HG02610 (cell line): ENCODE results near the gene TTF2.

ENCODE experiments used
- ATAC-seq: cut with Tn5 transposase; IDR thresholded peaks from one replicate; pipeline ENCODE4 v1.9.1; 2021; ENCODE audit warnings: mild to moderate bottlenecking, moderate library complexity; ENCODE audit not compliant: unreplicated experiment

TTF2 gene

DNA sequence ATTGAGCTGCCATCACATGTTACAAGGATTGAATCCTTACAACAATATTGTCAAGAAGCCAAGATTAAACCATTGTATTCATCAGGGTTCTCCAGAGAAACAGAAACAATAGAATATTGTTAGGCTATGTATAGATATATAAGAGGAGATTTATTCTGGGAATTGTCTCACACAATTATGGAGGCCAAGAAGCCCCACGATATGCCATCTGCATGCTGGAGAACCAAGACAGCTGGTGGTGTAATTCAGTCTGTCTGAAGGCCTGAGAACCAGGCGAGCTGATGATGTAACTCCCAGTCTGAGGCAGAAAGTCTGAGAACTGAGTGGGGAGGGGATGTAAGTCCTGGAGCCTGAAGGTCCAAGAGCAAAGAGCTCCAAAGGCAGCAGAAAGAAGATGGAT, 14.5 kb upstream of the TTF2 start:
- ATAC-seq, result no peak

DNA sequence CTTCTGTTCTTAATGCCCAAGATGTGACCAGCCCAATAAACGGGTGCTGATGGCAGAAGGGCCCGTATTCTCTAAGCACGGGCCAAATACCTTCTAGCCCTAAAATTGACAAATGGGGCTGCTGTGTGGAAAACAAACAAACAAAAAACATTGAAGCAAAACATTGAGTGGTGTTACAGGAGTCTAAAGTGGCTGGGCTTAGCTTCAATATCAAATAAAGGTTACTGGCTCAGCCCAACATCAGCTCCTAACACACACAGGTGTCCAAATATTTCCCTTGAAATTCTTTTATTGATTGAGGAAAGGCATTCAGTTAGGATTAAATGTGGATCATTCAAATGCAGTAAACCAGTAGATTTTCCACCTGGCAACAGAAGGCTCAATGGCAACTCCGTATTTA, 13.3 kb upstream of the TTF2 start:
- ATAC-seq, result no peak

DNA sequence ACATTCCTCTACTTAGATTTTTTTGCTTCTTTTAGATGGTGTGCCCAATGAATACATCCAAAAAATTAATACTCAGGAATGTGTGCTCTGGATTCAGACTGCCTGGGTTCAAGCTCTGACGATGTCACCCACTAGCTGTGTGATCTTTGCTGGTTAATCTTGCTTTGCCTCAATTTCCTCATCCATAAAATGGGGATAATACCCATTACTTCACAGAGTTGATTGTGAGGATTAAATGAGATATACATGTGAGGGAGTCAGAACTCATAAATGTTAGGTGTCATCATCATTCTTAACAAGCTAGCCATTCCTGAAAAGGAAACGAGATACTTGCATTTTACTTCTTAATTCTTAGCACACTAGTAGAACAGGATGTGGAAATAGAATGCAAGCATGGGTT, 12.9 kb upstream of the TTF2 start:
- ATAC-seq, result no peak

DNA sequence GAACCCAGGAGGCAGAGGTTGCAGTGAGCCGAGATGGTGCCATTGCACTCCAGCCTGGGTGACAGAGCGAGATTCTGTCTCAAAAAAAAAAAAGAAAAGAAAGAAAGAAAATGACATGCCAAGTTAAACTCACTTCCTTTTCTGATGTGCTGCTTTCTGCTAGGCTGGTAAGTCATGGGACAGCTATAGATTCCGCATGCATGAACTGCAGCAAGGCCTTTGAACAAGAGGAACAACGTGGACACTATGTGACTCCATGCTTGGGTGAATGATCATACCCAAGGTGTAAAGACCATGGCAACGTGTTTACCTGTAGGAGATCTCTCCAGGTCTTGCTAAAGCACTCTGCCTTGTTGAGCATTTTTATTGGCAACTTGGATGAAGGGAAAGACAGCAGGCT, 10.3 kb upstream of the TTF2 start:
- ATAC-seq, result no peak

DNA sequence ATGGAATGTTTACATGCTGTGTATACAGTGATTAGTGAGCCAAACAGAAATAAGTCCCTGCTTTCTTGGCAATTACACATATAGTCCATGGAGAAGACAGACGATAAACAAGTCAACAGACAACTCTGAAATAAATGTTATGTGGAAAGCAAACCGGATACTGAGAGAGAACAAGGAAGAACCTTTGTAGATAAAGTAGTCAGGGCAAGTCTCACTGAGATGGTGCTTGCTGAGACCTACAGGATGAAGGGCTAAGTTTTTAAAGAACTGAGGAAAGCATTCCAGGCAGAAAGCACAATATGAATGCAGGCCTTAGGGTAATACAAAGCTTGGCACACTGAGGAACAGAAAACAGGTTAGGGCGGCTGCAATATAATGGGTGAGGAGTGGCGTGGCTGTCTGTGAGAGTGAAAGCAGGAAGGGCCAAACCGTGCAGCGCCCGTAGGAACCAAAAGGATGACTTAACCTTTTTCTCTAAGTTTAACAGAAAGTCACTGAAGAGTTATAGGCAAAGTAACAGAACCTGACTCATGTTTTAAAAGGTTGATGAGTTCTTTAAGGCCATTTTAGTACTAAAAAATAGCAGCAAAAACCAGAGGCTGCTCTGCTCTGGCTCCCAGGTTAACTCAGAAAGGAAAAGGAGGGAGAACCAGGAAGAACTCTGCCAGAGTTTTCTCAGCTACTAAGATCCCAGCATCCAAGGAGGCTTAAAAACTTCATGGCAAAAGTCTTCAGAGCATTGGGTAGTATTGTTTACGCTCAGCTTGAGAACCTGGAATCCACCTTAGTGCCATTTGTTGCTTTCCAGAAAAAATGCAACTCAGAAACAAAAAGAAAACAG, 8.7 kb upstream of the TTF2 start:
- peak; percentile 83 for ATAC-seq

DNA sequence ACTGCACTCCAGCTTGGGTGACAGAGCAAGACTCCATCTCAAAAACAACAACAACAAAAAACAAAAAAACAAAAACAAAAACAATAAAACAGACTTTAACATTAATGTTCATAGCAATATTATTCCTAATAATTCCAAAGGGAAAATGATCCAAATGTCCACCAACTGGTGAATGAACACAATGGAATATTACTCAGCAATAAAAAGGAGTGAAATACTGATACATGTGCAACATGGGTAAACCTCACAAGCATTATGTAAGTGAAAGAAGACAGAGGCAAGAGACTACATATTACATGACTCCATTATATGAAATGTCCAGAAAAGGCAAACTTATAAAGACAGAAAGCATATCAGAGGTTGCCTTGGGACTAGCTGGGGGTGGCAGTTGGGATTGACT, 6.1 kb upstream of the TTF2 start:
- ATAC-seq, result no peak

DNA sequence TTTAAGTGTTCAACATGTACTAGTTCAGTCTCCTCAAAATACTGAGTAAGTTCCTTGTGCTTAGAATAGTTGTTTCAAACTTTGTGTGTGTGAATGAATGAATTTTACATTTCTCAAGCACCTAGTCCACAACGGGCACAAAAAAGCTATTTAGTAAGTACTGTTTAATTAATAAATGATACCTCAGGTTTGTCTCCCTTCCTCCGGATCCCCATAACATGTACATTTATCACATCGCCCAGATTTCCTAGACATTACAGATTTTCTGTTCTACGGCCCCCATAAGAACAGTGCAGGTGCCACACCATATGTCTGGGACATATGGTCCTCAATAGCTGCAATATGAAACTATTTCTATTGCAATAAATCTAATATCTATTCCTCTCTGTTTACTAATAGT, 1.3 kb upstream of the TTF2 start:
- no peak for ATAC-seq

DNA sequence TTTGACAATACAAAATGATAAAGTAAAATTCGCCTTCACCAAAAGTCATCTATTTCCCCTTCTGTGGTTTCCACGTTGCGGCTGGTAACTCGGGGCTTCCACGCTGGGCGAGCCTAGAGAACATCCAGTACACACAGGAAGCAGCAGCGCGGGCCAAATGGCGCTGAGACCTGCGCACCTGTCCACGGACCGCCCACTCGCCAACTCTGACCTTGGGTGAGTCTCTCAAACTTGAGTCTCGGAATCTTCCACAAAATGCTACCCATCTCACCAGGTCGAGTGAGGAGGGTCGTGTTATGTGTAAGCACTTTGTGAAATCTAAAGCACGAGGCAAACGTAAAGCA, 820 bp upstream of the TTF2 start:
- peak; percentile 20 for ATAC-seq

DNA sequence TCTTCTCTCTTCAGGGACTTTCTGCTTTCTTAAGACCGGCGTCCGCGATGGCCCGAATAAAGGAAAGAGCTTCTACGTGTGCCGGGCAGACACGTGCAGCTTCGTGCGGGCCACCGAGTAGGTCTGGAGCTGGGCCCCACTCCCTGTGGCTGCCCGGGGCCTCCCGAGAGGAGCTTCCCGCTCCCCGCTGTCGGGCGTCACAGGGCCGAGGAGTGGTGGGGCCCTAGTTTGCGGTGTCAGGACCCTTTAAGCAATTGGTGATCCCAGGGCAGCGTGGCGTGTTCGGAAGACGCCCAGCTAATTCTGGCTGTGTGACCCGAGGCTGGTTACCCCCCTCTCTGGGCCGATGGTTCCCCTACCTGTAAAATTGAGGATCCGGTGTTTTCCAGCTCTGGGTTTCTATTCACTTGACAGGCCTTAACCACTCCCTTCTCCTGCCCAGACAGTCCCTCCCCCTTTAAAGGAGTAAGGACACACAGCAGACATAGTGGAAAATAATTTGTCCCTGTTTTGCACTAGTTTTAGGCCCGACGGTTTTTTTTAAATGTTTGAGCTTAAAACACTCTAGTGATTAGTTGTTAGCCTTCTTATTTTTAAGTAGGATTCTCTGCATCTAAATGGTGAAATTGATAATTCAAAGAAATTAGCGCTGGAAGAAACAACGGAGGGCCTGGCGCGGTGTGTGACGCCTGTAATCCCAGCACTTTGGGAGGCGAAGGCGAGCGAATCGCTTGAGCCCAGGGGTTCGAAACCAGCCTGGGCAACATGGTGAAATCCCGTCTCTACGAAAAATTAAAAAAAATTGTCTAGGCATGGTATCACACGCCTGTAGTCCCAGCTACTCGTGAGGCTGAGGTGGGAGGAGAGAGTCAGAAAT, 553 bp downstream of the TTF2 start:
- ATAC-seq, result peak; percentile 8

DNA sequence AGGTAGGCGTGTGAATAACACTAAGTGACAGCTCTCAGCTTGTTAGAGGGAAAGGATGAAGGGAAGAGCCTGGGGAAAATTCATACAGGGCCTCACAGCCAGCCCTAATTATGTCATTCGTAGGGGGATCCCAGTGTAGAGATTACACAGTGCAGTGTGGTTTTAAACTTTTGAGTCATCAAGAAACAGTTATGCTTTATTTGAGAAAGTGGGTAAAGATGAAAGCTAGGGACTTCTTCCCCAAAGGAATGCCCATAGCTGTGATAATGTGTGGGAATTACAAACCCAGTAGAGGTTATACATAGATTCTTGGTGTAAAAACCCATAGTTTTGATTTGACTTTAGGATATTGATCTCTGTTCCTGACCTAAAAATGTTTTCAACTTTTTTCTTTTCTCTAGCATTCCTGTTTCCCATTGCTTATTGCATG, 1.9 kb downstream of the TTF2 start:
- peak; percentile 58 for ATAC-seq

DNA sequence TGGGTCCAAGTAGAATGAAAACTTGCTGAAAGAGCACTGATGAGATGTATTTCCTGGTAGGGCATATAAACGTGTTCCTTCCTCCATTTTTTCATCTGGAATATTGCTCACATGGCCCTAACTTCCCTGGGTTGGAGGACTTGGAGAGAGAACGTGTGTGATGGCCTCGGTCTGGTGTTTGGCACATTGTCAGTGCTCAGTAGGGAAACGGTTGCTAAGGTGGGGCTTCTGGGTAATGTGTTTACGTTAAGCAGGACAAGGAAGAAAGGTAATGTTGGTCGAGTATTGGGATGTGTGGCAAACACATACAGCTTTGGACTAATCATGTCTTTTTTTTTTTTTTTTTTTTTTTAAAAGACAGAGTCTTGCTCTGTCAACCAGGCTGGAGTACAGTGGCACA, 6.2 kb downstream of the TTF2 start:
- ATAC-seq, result no peak

DNA sequence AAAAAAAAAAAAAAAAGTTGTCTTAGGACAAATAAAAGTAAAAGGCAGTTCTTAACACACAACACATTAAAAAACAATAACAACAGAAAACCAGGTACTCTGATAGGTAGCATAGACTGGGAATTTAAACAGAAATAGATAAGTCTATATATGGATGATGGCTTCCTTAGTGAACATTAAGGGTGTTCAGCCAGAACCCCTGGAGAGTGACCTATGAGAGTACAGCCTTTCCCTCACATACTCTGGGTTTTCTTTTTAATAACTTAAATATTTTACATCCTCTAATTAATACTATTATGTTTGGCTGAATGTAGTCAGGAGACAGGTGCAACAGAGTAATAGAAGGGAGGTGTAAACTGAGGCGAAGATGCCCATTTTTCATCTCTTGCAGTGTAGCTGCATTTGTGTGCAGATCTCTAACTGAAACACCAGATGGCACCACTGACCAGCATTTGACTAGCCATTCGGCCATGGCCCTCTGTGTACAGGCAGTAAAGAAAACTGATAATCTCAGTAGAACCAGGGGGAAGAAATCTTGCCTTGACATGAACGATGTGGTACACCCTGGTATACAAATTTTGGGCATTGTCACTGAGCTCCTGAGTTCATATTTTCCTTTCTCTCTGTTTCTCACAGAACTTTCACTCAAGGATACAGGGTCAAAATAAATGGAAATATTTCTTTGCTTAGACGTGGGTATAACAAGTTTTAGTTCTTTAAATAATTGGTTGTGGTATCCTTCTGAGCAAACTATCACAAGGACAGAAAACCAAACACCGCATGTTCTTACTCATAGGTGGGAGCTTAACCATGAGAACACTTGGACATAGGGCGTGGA, 7.6 kb downstream of the TTF2 start:
- ATAC-seq, result peak; percentile 59

DNA sequence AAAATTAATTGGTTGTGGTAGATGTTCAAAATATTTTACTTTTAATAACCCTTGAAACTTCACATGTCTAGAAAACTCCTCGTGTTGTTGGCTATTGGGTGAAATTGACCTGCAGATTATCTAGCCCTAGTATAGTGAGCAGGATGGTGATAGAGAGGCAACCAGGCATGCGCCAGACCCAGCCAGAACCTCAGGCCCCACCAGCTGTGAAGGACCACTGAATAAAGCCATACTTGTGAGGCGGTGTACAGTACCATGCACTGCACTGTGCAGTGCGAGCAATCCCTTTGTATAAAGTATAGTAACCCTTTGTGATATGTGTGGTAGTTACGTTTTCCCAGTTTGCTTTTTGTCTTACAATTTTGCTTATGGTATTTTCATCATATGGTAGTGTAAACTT, 8.5 kb downstream of the TTF2 start:
- no peak for ATAC-seq

DNA sequence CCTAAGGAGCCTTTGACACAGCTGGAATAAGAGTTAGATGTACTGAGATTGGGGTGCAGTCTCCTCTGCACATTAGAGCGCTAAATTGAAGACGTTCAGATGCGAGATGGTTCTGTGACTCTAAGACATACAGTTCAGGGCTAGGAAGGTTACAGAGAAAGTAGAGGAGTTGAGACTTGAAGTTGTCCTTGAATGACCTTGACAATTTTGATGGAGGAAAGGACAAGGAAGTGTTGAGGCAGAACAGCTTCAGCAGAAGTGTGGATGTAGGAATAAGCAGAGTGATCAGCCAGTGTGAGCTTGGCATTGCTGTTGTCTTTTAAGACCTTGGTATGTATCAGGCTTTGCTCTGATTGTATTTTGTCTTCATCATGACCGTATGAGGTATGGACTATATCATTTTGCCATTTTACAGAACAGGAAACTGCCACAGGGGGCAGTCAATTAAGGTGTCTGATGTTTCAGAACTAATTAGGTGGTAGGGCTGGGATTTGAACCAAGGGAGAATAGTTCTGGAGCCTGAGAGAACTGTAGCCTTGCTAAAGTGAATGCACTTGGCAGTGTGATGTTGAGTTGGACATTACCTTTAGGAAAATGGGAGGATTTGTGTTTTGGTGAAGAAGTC, 9.2 kb downstream of the TTF2 start:
- no peak for ATAC-seq

DNA sequence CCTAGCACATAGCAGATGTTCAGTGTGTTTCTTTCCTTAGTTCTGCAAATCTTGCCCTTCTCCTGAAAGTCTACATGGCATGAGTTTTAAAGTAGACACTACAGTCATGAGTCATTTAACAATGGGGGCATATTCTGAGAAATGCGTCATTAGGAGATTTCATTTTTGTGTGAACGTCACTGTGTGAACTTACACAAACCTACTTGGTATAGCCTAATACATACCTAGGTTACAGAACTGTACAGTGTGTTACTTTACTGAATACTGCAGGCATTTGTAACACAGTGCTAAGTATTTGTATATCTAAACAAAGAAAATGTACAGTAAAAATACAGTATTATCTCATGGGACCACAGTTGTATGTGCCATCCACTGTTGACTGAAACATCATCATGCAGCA, 10.0 kb downstream of the TTF2 start:
- no peak for ATAC-seq

DNA sequence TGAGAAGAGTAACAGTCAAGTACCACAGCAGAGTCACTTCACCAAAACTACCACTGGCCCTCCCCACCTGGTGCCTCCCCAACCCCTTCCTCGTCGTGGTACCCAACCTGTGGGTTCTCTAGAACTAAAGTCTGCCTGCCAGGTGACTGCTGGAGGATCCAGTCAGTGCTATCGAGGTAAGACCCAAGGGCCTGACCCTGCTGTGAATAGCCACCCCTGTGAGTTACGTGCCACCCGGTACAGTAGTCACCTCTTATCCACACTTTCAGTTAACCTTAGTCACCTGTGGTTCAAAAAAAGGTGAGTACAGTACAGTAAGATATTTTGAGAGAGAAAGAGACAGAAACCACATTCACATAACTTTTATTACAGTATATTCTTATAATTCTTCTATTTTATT, 16.5 kb downstream of the TTF2 start:
- ATAC-seq, result no peak

DNA sequence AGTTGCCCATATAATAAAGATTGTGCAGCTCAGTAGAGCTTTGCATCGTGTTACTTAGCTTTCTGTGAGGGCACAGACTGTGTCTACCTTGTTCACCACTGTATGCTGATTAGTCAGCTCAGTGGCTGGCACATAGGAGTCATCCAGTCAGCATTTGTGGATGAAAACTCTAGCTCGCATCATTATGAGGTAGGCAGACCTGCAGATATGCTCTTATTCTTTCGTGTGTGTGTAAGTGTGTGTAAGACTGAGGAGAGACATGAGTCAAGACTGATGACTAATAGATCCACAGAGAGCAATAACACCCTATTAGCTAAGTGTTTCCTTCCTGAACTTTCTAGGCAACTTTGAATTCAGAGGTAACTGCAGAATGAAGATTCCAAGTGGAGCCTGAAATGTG, 17.1 kb downstream of the TTF2 start:
- ATAC-seq, result no peak

DNA sequence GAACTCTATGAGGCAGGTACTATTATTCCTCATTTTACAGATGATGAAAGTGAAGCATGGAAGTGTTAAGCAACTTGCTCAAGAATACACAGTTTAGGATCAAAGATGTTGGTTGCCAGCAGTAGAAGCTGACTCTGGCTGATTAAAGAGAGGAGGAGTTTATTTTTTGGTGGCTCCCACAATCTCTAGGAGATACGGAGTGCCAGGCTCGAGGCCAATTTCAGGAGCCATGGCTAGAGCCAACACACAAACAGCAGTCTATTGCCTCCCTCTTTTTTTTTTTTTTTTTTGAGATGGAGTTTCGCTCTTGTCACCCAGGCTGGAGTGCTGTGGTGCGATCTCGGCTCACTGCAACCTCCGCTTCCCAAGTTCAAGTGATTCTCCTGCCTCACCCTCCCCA, 19.6 kb downstream of the TTF2 start:
- ATAC-seq, result no peak

DNA sequence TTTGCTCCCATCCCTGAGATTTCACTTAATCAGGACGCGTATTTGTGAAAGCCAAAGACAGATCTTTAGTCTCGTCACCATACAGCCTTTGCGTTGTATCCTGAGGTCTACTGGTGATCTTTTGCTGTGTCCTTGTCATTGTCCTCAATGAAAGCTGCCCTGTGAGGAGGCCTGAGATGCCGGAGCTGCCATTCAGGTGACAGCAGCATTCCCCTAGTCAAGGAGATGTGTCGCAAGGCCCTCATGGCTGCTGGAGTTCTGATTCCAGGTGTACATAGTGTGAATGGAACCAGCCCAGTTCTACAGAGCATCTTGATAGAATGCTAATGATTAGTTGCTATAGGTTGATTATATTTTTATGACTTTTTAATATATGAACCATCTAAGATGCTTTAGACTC, 24.1 kb downstream of the TTF2 start:
- ATAC-seq, result no peak

DNA sequence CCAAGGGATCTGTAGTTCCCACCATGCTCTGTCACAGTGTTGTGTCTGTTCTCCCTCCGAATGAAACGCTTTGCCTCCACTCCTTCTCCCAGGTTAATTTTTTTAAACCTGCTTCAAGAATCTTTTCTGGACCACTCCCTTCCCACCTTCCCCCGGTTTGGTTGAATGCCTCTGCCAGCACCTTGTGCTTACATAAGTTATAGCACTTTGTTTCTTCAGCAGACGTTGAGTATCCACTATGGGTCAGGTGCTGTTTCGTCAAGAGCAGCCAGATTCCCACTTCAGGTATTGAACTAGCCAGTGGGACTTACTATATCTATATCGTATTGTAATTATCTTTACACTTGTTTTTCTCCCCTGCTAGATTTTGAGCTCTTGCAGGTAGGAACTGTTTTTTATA, 27.6 kb downstream of the TTF2 start:
- no peak for ATAC-seq

DNA sequence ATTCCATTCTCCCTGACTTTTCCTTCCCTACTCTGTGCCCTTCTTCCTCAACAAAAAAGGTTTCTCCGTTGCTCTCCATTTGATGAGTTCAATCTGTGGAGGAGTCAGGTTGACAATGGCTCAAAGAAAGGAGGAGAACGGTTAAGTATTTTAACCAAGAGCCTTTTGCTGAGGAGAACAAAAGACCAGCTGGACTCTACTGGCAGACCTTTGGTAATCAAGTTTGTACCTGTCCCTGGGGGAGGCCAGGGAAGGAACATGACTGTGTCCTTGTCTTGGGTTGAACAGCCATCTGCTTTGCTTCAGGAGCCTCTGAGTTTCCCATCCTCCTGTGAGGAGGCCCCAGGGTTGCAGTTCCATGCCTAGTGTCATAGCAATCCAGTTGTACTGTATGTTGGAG, 29.9 kb downstream of the TTF2 start:
- no peak for ATAC-seq
